ENCODE data around the gene SLC16A2.
A peak's percentile ranks its signal among the peaks of the same experiment; 100 is the strongest.

The SLC16A2 gene

DNA sequence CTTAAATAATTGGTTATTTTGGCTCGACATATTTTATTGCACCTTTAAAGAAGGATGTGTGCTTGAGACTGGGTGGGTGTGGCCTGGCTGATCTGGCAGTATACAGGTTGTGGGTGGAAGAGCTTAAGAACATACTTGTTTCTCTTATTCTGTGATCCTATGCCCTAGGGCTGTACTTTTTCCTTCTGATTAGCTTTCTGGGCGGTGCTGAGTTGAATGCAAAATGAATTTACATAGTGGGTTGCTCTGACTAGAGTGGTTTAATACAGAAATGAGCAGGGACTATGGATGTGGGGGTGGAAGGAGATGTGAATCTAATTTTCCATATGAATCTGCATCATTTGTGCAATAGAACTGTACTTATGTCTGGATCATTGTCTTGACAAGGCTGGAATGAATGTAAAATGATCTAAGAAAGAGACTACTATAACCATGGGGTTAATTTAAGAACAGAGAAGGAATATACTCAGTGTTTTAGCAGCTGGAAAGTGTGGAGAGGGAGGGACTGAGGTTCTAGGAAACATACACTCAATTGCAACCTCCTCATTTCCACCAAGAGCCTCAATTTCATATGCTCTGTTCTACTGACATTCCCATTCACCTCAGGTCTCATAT, 119.4 kb downstream of the SLC16A2 start:
- DNase-seq, result no peak

- no peak for DNase-seq
Measured at GRCh38 chrX:74545880-74546523, 124.7 kb downstream of the SLC16A2 start.

DNA sequence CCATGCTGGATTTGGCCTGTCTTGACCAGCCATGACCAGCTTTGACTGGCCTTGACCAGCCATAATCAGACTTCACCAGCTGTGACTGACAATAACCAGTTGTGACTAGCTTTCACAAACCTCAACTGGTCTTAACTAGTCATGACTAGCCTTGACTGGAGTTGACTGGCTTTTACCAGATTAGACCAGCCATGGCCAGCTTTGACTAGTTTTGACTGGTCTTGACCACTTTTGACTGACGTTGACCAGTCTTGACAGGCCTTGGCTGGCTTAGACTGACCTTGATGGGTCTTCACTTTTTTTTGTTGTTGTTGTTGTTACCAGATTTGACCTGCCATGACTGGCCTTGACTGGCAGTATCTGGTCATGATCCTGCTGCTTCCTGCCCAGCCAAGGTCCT, 125.7 kb downstream of the SLC16A2 start:
- no peak for DNase-seq

DNA sequence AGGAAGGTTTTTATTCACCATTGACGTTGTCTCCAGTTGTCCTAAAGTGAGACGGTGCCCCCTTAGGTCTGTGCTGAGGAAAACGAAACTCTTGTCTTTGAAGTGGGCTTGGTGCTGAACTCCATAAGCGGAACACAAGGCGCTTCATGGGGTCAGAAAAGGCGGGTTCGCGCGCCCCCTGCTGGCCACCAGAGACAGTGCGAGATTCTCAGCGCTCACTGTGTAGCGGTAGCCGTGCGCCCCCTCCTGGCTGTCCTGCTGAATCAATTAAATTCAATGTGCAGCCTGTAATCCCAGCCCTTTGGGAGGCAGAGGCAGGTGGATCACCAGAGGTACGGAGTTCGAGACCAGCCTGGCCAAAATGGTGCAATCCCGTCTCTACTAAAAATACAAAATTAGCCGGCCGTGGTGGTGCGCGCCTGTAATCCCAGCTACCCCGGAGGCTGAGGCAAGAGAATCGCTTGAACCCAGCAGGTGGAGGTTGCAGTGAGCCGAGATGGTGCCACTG, 129.1 kb downstream of the SLC16A2 start:
- peak; percentile 60 to 86 (median 76) for DNase-seq

GRCh38 chrX:74551934-74552333, 130.6 kb downstream of the SLC16A2 start:
- DNase-seq, result no peak

DNA sequence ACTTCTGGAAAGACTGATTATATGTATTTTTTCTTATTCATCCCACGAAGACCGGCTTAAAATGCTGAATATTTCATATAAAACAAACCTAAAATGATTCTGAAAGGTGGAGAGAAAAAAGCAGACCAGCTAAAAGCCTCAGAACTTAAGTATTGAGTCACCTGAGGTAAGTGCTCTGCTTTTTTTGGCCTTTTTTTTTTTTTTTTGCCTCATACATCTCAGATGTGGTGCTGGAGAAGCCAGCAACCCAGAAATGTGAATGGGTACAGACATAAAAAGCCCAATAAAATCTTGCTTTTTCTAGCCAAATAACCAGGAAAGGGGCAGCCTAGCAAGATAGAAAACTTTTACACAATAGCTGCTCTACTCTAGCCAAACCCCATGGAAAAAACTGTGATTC, 136.1 kb downstream of the SLC16A2 start:
- no peak for DNase-seq

DNA sequence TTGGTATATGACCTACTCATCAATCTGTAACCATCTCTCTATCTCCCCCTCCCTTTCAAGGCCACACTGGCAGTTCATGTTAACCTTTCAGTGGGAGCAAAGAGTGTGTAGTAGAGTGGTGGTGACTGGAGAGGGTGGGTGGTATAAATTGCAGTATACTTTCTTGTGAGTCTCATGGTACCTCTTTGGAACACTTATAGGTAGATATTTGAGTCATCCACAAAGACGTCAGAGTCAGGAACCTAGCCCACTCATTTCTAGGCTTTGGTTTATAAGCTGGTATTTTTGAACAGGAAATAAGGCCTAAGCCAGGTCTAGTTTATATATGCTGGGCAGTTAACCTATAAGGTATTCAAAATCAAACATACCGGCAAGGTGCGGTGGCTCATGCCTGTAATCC, 156.8 kb downstream of the SLC16A2 start:
- no peak for DNase-seq

GRCh38 chrX:74579597-74580198, 158.4 kb downstream of the SLC16A2 start:
- DNase-seq, result no peak

Data from activated naive CD4-positive, alpha-beta T cell (primary cell).